ENCODE data around the gene ATXN1. TPM values are rescaled to one million over a fixed set of nuclear protein-coding genes. Genes with fewer than 3 reads are reported as not detected.

ATXN1 gene
- polyA plus RNA-seq, 2 of the 4 experiments (the other 2 are of a cell fraction): 2.9 to 8.3 TPM

DNA sequence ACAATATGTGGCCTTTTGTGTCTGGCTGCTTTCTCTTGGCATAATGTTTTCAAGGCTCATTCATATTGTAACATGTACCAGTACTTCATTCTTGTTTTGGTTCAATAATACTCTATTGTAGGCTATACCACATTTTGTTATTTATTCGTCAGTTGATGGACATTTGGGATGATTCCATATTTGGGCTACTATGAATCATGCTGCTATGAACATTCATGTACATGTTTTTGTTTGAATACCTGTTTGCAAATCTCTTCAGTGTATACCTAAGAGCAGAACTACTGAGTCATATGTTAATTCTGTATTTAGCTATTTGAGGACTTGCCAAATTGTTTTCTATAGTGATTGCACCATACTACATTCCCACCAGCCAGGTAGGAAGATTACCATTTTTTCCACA lies 263.0 kb downstream of the ATXN1 start:
- ATAC-seq (no peak), FAIRE-seq (no peak), DNase-seq (ENCODE audit: low read depth in 1 of 2, low spot score in 1 of 2) (no peak)
- TF ChIP-seq ZC3H11A (IDR thresholded peaks at IDR 0.05) (no peak), BHLHE40 (IDR thresholded peaks at IDR 0.05; ENCODE audit: low read depth, low read length) (no peak)
- 68% methylated on average over 1 of the region's 1 CpG for WGBS (ENCODE audit: missing lambda C conversion rate)
- Histone ChIP-seq H3K4me3 (no peak overlapping the region), H3K4me2 (no peak overlapping the region), H3K27ac (no peak overlapping the region), H3K9me3 (no peaks in the 10 kb centered on the region), H3K4me1 (no peaks in the 10 kb centered on the region)
- POLR2A ChIA-PET: no interaction called here
- CTCF ChIA-PET: interaction anchor here (1.1 to 1.8 kb wide), 2 partner anchors 13 to 89 kb away, joined by 4 to 9 read pairs; no protein-coding TSS in a partner anchor

DNA sequence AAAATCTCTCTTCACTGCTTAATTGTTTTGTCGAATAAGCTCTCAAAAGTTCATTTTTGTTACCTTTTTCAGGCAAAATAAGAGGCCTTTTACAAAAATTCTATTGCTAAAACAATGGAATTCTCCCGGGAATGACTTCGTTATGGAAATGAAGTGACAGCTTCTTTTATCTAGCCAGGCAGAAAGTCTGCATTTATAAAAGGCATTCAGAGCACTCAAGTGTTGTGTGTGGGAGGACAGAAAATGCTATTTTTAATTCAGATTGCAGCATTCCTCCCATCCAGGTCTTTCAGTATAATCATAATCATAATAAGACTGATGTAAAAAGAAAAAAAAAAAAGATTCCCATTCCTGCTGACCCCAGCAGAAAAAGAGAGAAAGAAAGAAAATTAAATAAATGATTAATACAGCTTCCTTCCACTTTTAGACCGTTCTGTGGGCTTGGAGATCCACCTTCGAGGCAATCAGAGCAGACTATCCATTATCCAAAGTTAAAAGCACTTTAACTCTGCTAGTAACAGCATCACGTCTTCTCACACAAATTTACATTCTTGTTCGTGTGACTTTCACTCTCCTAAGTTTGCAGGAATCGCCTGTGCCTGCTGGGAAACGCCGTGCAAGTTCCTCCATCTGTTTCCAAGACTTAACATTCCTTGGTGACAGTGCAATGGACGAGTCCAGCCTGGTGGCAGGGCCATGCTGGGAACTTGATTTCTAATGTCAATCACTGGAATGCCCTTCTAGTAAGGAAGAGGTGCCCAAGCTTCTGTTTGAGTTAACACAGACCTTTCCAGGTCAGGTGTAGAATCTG lies 264.1 kb downstream of the ATXN1 start:
- Histone ChIP-seq H3K9me3 (no peaks in the 10 kb centered on the region), H3K27ac (no peak overlapping the region), H3K4me2 (no peak overlapping the region), H3K4me1 (no peaks in the 10 kb centered on the region), H3K4me3 (no peak overlapping the region)
- no peak for ATAC-seq
- DNase-seq (ENCODE audit: low read depth in 1 of 2, low spot score in 1 of 2): no peak
- TF ChIP-seq RFX5 (IDR thresholded peaks at IDR 0.05) (no peak), MAFK (IDR thresholded peaks at IDR 0.05; ENCODE audit: partially characterized antibody) (peak; percentile 22)
- no peak for FAIRE-seq
- POLR2A ChIA-PET: no interaction called here
- CTCF ChIA-PET: interaction anchor here (1.2 to 1.8 kb wide), 2 partner anchors 14 to 158 kb away, joined by 3 to 9 read pairs; no protein-coding TSS in a partner anchor
- WGBS (ENCODE audit: missing lambda C conversion rate): 77% methylated on average over 11 of the region's 11 CpGs

DNA sequence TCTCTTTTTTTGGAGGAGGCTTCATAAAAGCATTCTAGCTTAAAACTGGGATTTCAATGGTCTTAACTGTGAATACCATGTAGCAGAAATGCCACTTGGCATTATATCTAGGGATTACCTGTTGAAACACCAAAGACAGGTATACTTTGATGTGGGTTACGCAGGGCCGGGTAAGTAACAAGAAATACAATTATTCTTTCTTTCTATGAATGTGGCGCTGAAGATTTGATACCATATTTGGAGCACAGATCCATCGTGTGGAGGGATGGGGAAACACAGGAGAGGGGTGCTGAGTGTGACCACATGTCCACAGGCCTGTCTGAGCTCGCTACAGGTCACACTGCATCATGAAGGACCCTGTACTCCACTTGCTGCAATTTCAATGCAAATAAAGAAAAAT lies 265.1 kb downstream of the ATXN1 start:
- CTCF ChIA-PET: interaction anchor here (1.2 to 1.8 kb wide), 2 partner anchors 15 to 157 kb away, joined by 3 to 9 read pairs; no protein-coding TSS in a partner anchor
- no peaks in the 10 kb centered on the region for H3K4me1 ChIP-seq
- H3K9me3 ChIP-seq: no peaks in the 10 kb centered on the region
- DNase-seq (ENCODE audit: low read depth in 1 of 2, low spot score in 1 of 2) (no peak), FAIRE-seq (no peak), ATAC-seq (no peak)
- H3K4me3 ChIP-seq: no peak overlapping the region
- TF ChIP-seq MAZ (IDR thresholded peaks at IDR 0.05; ENCODE audit: borderline replicate concordance, low read depth, low read length): no peak
- no peak for TF ChIP-seq EP300 (IDR thresholded peaks at IDR 0.05)
- TF ChIP-seq, protein P1, sequence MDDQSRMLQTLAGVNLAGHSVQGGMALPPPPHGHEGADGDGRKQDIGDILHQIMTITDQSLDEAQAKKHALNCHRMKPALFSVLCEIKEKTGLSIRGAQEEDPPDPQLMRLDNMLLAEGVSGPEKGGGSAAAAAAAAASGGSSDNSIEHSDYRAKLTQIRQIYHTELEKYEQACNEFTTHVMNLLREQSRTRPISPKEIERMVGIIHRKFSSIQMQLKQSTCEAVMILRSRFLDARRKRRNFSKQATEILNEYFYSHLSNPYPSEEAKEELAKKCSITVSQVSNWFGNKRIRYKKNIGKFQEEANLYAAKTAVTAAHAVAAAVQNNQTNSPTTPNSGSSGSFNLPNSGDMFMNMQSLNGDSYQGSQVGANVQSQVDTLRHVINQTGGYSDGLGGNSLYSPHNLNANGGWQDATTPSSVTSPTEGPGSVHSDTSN (IDR thresholded peaks at IDR 0.05): no peak
- TF ChIP-seq, protein P2, sequence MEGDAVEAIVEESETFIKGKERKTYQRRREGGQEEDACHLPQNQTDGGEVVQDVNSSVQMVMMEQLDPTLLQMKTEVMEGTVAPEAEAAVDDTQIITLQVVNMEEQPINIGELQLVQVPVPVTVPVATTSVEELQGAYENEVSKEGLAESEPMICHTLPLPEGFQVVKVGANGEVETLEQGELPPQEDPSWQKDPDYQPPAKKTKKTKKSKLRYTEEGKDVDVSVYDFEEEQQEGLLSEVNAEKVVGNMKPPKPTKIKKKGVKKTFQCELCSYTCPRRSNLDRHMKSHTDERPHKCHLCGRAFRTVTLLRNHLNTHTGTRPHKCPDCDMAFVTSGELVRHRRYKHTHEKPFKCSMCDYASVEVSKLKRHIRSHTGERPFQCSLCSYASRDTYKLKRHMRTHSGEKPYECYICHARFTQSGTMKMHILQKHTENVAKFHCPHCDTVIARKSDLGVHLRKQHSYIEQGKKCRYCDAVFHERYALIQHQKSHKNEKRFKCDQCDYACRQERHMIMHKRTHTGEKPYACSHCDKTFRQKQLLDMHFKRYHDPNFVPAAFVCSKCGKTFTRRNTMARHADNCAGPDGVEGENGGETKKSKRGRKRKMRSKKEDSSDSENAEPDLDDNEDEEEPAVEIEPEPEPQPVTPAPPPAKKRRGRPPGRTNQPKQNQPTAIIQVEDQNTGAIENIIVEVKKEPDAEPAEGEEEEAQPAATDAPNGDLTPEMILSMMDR (IDR thresholded peaks at IDR 0.05): no peak
- TF ChIP-seq KDM1A (IDR thresholded peaks at IDR 0.05; ENCODE audit: low read depth): no peak
- TF ChIP-seq CEBPB (IDR thresholded peaks at IDR 0.05): no peak
- no peak for TF ChIP-seq ESRRA (IDR thresholded peaks at IDR 0.05; ENCODE audit: borderline replicate concordance, low read length)
- no peak for TF ChIP-seq HEYL (CRISPR knock-in tag; IDR thresholded peaks at IDR 0.05)
- TF ChIP-seq TFCP2L1 (CRISPR knock-in tag; IDR thresholded peaks at IDR 0.05): no peak
- TF ChIP-seq, protein P3, sequence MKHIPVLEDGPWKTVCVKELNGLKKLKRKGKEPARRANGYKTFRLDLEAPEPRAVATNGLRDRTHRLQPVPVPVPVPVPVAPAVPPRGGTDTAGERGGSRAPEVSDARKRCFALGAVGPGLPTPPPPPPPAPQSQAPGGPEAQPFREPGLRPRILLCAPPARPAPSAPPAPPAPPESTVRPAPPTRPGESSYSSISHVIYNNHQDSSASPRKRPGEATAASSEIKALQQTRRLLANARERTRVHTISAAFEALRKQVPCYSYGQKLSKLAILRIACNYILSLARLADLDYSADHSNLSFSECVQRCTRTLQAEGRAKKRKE (CRISPR knock-in tag; IDR thresholded peaks at IDR 0.05; ENCODE audit: low read depth): no peak
- TF ChIP-seq POLR2A (IDR thresholded peaks at IDR 0.05; ENCODE audit: low read length): no peak
- no peak for TF ChIP-seq RAD21 (conservative IDR thresholded peaks at IDR 0.05 in 1 of 2, IDR thresholded peaks at IDR 0.05 in 1 of 2)
- no peak for TF ChIP-seq HOXB13 (CRISPR knock-in tag; IDR thresholded peaks at IDR 0.05; ENCODE audit: low read depth)
- TF ChIP-seq RNF2 (IDR thresholded peaks at IDR 0.05; ENCODE audit: borderline replicate concordance, low read depth): no peak
- TF ChIP-seq FOSL2 (IDR thresholded peaks at IDR 0.05): no peak
- TF ChIP-seq FOSL2 (CRISPR knock-in tag; IDR thresholded peaks at IDR 0.05): no peak
- TF ChIP-seq EHMT2 (IDR thresholded peaks at IDR 0.05; ENCODE audit: low read depth): no peak
- TF ChIP-seq, protein P4, sequence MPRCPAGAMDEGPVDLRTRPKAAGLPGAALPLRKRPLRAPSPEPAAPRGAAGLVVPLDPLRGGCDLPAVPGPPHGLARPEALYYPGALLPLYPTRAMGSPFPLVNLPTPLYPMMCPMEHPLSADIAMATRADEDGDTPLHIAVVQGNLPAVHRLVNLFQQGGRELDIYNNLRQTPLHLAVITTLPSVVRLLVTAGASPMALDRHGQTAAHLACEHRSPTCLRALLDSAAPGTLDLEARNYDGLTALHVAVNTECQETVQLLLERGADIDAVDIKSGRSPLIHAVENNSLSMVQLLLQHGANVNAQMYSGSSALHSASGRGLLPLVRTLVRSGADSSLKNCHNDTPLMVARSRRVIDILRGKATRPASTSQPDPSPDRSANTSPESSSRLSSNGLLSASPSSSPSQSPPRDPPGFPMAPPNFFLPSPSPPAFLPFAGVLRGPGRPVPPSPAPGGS (IDR thresholded peaks at IDR 0.05): no peak
- TF ChIP-seq KDM5A (IDR thresholded peaks at IDR 0.05): no peak
- no peak for TF ChIP-seq ZNF302 (CRISPR knock-in tag; IDR thresholded peaks at IDR 0.05)
- POLR2A ChIA-PET: no interaction called here
- WGBS (ENCODE audit: missing lambda C conversion rate): 83% methylated on average over 5 of the region's 5 CpGs
- H3K4me2 ChIP-seq: no peak overlapping the region
- H3K27ac ChIP-seq: no peak overlapping the region
